Upper lobe of left lung (tissue), 4 donors: ENCODE results near the gene DUSP15.

Experiments
- CTCF ChIP-seq, 6 experiments: fragments of 450-650 bp in 4 of 6; fragments of 200-600 bp in 2 of 6; sonication (generic) in 2 of 6; IDR thresholded peaks; one replicate each; pipeline ENCODE4 v1.5.1; 2016 to 2019; ENCODE audit warnings: antibody characterized with exemption in 6 of 6
- EP300 ChIP-seq, 4 donors: sonication (generic); formaldehyde crosslinking; IDR thresholded peaks; one replicate each; pipeline ENCODE4 v1.5.1; 2017; ENCODE audit warnings: antibody characterized with exemption in 4 of 4, control low read depth in 2 of 4
- POLR2A ChIP-seq, 4 donors: fragments of 450-650 bp; IDR thresholded peaks; one replicate each; pipeline ENCODE4 v1.5.1; 2016 to 2017; ENCODE audit warnings: antibody characterized with exemption in 4 of 4, mild to moderate bottlenecking in 2 of 4
- POLR2AphosphoS5 ChIP-seq, 2 donors: sonication (generic); formaldehyde crosslinking; IDR thresholded peaks; one replicate each; pipeline ENCODE4 v1.5.1; 2017; ENCODE audit warnings: antibody characterized with exemption in 2 of 2

DNA sequence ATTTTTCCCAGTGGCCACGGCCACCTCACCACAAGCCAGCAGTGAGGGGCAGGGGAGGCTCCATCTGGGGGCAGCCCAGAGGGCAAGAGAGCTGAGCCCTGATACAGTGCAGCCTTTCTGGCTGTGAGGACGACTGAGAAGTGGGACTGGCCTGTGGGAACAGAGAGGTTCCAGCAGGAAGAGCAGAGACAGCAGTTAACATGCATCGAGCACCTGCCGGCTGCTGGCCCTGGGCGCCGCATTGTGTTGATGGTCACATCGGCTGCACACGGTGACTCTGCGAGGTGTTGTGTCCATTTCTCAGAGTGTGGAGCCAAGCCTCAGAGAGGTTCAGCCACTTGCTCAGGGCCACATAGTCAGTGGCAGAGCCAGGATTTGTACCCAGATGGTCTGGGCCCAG, 34.8 kb downstream of the DUSP15 start:
- TF ChIP-seq POLR2A (IDR thresholded peaks at IDR 0.05) (no peak), CTCF (IDR thresholded peaks at IDR 0.05) (no peak), POLR2AphosphoS5 (IDR thresholded peaks at IDR 0.05) (no peak), EP300 (IDR thresholded peaks at IDR 0.05) (no peak)
